NCI-H526 (cell line): ENCODE results near the gene PLGRKT.
"Not testable (repeated sequence)": the region's sequence is repeated elsewhere in the genome, so short reads cannot be mapped to it uniquely, and the experiment has no call there.

Source experiments
- DNase-seq, 2 experiments: peaks; one replicate each; lab custom pipeline; 2025; lab: John Stamatoyannopoulos, UW

The PLGRKT gene

DNA sequence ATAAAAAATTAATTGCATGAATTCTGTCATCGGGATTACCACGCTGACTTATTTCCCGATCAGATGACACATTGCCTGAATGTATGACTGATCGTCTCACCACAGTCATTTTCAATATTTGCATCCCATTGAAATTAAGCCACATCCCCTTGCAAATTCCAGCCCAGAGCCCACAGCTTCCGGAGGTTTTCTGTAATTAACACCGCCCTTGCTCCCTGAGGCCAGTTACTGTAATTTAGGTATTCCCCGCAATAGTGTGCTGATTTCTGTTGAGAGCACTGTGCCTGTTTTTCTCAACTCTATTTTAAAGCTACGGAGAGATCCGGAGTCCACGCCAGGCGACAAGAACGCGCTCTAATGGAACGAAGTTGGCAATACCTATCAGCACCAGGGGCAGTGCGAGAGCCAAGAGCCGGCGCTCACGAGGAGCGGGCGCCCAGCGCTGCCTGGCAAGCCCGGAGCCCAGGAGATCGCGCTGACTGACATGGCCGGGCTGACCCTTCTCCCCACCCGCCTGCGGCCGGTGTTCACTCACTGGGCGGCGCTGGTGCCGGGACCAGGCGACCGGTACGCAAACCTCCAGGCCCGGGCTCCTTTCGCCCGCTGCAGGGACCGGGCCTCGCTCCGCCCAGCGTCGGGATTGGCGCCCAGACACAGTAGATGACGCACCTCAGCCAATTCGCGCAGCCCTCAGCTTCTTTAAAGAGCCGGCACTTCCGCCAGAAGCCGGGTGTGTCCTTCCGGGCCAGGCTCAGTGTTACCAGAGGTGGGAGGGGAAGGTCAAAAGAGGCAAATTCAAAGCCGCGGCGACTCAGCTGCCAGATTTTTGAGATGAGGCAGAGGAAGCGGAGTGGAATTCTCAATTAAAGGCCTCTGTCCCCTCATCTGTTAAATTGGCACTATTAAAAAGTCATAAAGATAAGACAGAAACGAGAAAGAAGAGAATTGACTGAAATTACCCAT, at the start of gene PLGRKT:
TSS of gene PLGRKT (minus strand) at position 672 of the 963 bp plus-strand sequence. CDS start 5,948 bp downstream, outside the sequence.
- peak; percentile 86 to 96 for DNase-seq

GRCh38 chr9:5486988-5487387, 49.3 kb upstream of the PLGRKT start:
- DNase-seq, result no peak

- no peak for DNase-seq
Observed at GRCh38 chr9:5485378-5486085, 47.8 kb upstream of the PLGRKT start.

GRCh38 chr9:5483306-5483705, 45.6 kb upstream of the PLGRKT start:
- DNase-seq, result no peak

DNA sequence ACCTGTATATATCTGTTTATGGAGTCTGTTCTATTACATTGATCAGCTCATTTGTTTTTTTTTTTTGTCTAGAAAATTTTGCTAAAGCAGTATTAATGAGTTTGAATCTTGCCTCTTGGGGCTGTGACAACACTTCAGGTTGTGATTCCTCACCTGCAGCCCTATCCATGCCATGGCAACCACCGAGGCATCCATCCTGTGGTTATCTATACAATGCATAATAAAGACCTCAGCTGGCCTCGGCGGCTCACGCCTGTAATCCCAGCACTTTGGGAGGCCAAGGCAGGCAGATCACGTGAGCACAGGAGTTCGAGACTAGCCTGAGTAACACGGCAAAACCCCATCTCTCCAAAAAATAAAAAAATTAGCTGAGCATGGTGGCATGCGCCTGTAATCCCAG, 44.5 kb upstream of the PLGRKT start:
- DNase-seq, result no peak

DNA sequence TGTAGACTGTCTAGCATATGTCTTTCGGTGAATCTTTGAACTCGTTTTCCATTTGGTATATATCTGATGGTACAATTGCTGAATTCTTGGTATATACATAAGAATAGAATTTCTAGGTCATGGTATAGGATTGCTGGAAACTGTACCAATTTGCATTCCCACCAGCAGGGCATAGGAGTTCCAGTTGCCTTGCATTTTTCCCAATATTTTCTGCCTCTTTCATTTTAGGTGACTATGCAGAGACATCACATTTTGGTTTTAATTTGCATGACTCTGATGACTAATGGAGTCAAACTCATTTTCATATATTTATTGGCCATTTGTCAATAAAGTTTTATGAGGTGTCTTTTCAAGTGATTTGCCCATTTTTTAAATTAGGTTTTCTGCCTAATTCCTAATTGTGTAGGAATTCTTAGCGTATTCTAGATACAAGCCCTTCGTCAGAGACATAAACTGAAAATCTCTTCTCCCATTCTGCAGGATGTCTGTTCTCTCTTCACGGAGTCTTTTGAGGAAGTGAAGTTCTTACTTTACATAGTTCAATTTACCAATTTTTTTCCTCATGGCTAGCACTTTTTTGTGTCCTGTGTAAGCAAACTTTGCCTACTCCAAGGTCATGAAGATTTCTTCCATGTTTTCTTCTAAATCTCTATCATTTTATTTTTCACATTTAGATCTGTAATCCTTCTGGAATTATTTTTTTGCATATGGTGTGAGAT, 43.8 kb upstream of the PLGRKT start:
- DNase-seq, result no peak

GRCh38 chr9:5480919-5481318, 43.2 kb upstream of the PLGRKT start:
- DNase-seq, result no peak

DNA sequence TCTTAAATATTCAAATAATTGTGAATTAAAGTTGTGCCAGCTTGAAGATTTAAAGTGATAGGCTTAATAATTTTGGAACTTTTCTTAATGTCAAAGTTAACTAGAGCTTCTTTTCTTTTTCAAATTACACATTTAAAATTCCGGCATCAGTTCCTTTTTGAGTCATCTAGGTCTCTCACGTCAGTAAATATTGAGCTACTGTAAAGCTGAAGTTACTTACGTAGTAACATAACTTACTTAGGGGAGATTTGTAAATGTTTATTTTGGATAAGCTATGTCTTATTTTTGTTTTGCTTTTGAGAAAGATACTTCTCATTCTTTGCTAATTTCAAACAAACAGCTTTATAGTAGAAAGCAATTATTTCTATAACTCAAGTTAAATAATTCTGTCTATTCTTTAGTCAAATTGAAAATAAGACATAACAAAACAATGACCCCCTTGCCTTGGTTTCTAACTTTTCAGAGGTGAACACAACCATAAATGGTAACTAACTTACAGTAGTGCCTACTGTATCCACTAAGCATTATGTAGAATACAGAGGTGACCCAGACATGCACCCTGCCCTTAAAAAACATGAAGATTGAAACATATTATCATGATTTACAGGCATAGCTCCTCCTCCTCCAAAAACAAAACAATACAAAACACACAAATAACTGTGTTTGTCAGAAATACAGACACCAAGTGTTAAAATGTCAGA, 42.4 kb upstream of the PLGRKT start:
- no peak for DNase-seq

DNA sequence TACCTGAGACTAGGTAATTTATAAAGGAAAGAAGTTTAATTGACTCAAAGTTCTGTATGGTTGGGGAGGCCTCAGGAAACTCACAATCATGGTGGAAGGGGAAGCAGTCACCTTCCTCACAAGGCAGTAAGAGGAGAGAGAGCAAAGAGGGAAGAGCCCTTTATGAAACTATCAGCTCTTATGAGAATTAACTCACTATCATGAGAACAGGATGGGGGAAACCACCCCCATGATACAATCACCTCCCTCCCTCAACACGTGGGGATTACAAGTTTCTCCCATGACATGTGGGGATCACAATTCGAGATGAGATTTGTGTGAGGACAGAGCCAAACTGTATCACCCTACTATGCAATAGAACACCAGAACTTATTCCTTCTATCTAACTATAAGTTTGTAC, 40.5 kb upstream of the PLGRKT start:
- DNase-seq, result no peak

DNA sequence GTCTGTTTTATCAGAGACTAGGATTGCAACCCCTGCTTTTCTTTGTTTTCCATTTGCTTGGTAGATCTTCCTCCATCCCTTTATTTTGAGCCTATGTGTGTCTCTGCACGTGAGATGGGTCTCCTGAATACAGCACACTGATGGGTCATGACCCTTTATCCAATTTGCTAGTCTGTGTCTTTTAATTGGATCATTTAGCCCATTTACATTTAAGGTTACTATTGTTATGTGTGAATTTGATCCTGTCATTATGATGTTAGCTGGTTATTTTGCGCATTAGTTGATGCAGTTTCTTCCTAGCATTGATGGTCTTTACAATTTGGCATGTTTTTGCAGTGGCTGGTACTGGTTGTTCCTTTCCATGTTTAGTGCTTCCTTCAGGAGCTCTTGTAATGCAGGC, 37.9 kb upstream of the PLGRKT start:
- not testable (repeated sequence) for DNase-seq

GRCh38 chr9:5470816-5471215, 33.1 kb upstream of the PLGRKT start:
- no peak for DNase-seq

GRCh38 chr9:5470122-5470521, 32.4 kb upstream of the PLGRKT start:
- DNase-seq, result no peak

DNA sequence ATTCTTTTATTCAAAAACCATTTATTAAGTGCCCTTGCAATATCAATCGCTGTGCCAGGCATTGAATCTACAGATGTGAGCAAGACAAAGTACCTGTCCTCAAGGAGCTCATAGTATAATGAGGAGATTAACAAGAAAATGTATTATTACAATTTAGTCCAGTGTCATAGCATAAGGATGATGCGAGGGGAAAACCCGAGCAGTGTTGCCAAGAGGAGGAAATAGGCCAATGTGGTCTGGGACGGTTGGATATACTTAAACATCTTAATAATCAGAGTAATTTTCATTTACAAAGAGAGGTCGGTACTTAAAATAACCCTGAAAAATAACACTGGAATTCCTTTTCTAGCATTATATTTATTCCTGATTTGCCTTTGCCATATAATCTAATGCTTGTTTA, 31.1 kb upstream of the PLGRKT start:
- DNase-seq, result no peak

- DNase-seq, result no peak
Observed at GRCh38 chr9:5466766-5467165, 29.0 kb upstream of the PLGRKT start.

DNA sequence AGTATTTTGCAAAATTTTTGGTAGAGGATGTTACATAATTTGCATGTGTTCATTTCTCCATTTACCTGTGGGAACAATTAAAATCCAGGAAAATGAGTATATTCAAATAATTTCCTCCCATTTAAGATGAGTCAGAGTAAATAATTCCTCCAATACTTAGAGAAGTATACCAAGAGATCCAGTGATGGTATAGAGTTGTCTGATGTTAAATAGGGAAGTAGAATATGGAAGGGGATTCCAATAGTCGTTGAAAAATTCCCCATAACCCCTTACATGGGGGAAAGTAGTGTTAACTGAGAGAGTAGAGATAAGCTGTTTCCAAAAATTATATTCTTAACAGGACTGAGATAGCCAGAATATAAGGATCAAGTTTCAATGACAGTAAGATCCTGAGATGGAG, 28.3 kb upstream of the PLGRKT start:
- no peak for DNase-seq

DNA sequence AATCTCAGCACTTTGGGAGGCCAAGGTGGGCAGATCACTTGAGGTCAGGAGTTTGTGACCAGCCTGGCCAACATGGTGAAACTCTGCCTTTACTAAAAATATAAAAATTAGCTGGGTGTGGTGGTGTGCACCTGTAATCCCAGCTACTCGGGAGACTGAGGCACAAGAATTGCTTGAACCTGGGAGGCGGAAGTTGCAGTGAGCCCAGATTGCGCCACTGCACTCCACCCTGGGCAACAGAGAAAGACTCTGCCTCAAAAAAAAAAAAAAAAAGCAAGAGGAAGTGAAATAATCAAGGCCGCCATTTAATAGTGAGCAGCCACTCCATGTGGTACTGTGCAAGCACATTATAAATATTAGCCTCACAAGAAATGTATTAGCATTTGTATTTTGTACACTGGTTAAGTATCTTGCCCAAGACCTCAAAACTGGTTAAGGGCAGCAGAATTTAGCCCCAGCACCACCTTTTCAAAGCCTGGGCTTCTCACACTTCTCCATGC, 27.2 kb upstream of the PLGRKT start:
- not testable (repeated sequence) for DNase-seq

DNA sequence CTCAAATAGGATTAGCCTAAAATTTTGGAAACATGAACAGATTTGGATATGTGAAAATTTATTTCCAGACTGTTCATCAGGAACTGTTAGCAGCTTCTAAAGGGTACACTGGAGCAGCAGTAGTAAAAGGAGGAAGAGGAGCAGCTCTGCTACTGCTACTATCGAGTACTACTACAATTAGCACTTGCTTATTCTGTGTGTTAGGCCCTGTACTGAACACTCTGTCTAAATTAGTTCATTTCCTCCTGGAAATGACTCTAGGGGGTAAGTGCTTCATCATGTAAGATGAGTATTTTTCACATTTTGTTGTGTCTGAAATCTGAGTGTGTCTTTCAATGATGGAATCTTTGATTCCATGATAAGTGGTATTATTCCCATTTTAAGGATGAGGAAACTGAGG, 22.4 kb upstream of the PLGRKT start:
- no peak for DNase-seq

- DNase-seq, result peak in 1 of 2 experiments; percentile 34
Observed at GRCh38 chr9:5459289-5459829, 21.6 kb upstream of the PLGRKT start.

GRCh38 chr9:5455181-5455580, 17.5 kb upstream of the PLGRKT start:
- DNase-seq, result no peak

GRCh38 chr9:5453673-5454072, 15.9 kb upstream of the PLGRKT start:
- DNase-seq, result no peak

DNA sequence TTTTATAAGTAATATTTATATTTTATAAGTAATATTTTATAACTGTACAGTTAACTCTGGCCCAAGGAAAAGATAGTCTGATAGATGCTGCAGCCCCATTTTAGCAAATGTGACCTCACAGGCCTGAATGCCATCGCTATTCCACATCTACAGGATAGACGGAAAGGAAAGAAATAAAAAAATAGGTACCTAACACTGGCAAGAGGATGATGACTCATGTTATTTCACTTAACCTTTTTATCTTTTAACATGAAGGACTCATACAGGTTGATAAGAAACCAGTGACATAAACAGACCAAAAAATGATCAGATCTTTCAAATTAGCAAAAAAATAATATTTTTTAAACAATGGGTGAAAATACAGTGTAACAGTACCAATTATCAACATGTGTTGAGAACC, 15.3 kb upstream of the PLGRKT start:
- no peak for DNase-seq

DNA sequence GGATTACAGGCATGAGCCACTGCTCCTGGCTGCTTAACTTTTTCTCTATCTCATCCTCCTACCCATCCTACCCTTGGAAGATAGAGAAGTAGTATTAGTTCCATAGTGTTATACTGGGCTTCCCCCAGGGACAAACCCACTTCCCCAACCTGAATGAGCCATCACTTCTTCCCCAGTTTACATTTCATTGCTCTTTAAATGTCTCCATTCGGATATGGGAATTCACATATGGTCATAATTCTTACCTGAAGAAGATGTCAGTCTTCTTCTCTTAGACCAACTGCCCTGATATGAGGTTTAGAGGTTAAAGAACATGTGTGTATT, 14.5 kb upstream of the PLGRKT start:
- DNase-seq, result no peak
